H9 (cell line): ENCODE results near the gene IL12B. TPM values are rescaled to one million over a fixed set of nuclear protein-coding genes. Genes with fewer than 3 reads are reported as not detected.

ENCODE experiments used
- DNase-seq: peaks from one replicate; pipeline ENCODE4 v3.0.0-alpha.2; 2017
- H2AFZ ChIP-seq: one replicate; pipeline ENCODE4 v1.6.1; 2013; ENCODE audit warnings: mild to moderate bottlenecking, low read length, control low read depth, moderate library complexity
- H2AK5ac ChIP-seq: 2 replicates; pipeline ENCODE4 v1.6.1; 2013; ENCODE audit warnings: low read length, control low read depth, mixed read lengths; ENCODE audit not compliant: insufficient read length
- H2BK120ac ChIP-seq: one replicate; pipeline ENCODE4 v1.6.1; 2013; ENCODE audit warnings: low read depth, mild to moderate bottlenecking, low read length, control low read depth, inconsistent platforms; ENCODE audit not compliant: poor library complexity, severe bottlenecking
- H2BK12ac ChIP-seq: 2 replicates; pipeline ENCODE4 v1.6.1; 2013; ENCODE audit warnings: low read length, control low read depth, mixed read lengths, low read depth; ENCODE audit not compliant: insufficient read length
- H2BK15ac ChIP-seq: 2 replicates; pipeline ENCODE4 v1.6.1; 2013; ENCODE audit warnings: low read depth, low read length, control low read depth
- H2BK20ac ChIP-seq: one replicate; pipeline ENCODE4 v1.6.1; 2013; ENCODE audit warnings: low read depth, mild to moderate bottlenecking, low read length, control low read depth, inconsistent platforms; ENCODE audit not compliant: poor library complexity, severe bottlenecking
- H2BK5ac ChIP-seq: 2 replicates; pipeline ENCODE4 v1.6.1; 2013; ENCODE audit warnings: low read length, control low read depth, mixed read lengths; ENCODE audit not compliant: insufficient read length
- H3K14ac ChIP-seq: 2 replicates; pipeline ENCODE4 v1.6.1; 2013; ENCODE audit warnings: low read length, control low read depth; ENCODE audit not compliant: insufficient read depth
- H3K18ac ChIP-seq: 2 replicates; pipeline ENCODE4 v1.6.1; 2013; ENCODE audit warnings: low read depth, mild to moderate bottlenecking, mixed read lengths, low read length, control low read depth; ENCODE audit not compliant: insufficient read length
- H3K23ac ChIP-seq: 2 replicates; pipeline ENCODE4 v1.6.1; 2013; ENCODE audit warnings: low read length, control low read depth, mixed read lengths, low read depth; ENCODE audit not compliant: insufficient read length
- H3K23me2 ChIP-seq: 2 replicates; pipeline ENCODE4 v1.6.1; 2013; ENCODE audit warnings: low read depth, mild to moderate bottlenecking, mixed read lengths, low read length, control low read depth; ENCODE audit not compliant: insufficient read length, poor library complexity, severe bottlenecking
- H3K27ac ChIP-seq: 2 replicates; pipeline ENCODE4 v1.5.1; 2013; ENCODE audit warnings: low read length, control low read depth, mixed read lengths, low read depth; ENCODE audit not compliant: insufficient read length
- H3K27me3 ChIP-seq: 2 replicates; pipeline ENCODE4 v1.6.1; 2013; ENCODE audit warnings: low read length, control low read depth, inconsistent platforms; ENCODE audit not compliant: insufficient read depth
- H3K4ac ChIP-seq: 2 replicates; pipeline ENCODE4 v1.6.1; 2013; ENCODE audit warnings: low read depth, mild to moderate bottlenecking, control low read depth, inconsistent platforms, low read length, moderate library complexity
- H3K4me1 ChIP-seq: 2 replicates; pipeline ENCODE4 v1.6.1; 2013; ENCODE audit warnings: low read length, control low read depth, inconsistent platforms; ENCODE audit not compliant: insufficient read depth
- H3K4me2 ChIP-seq: 2 replicates; pipeline ENCODE4 v1.6.1; 2013; ENCODE audit warnings: low read length, control low read depth, mixed read lengths; ENCODE audit not compliant: insufficient read length, insufficient read depth
- H3K56ac ChIP-seq: 2 replicates; pipeline ENCODE4 v1.6.1; 2013; ENCODE audit warnings: low read depth, mild to moderate bottlenecking, mixed read lengths, low read length, control low read depth; ENCODE audit not compliant: insufficient read length
- H3K79me1 ChIP-seq: 2 replicates; pipeline ENCODE4 v1.6.1; 2013; ENCODE audit warnings: low read depth, mild to moderate bottlenecking, moderate library complexity, low read length, control low read depth, inconsistent platforms; ENCODE audit not compliant: insufficient read depth, poor library complexity, severe bottlenecking
- H3K79me2 ChIP-seq: 2 replicates; pipeline ENCODE4 v1.6.1; 2013; ENCODE audit warnings: low read length, control low read depth, inconsistent platforms; ENCODE audit not compliant: insufficient read depth
- H3K9ac ChIP-seq: 2 replicates; pipeline ENCODE4 v1.6.1; 2013; ENCODE audit warnings: low read length, control low read depth, mixed read lengths; ENCODE audit not compliant: insufficient read length; ENCODE audit errors: extremely low read depth
- H3K9me3 ChIP-seq: one replicate; pipeline ENCODE4 v1.6.1; 2013; ENCODE audit warnings: low read depth, low read length, inconsistent platforms; ENCODE audit not compliant: control insufficient read depth
- H3T11ph ChIP-seq: one replicate; pipeline ENCODE4 v1.6.1; 2013; ENCODE audit warnings: mild to moderate bottlenecking, low read length, control low read depth, inconsistent platforms
- H4K20me1 ChIP-seq: one replicate; pipeline ENCODE4 v1.6.1; 2013; ENCODE audit not compliant: control insufficient read depth, insufficient read length, insufficient read depth
- H4K5ac ChIP-seq: 2 replicates; pipeline ENCODE4 v1.6.1; 2013; ENCODE audit warnings: low read depth, mild to moderate bottlenecking, mixed read lengths, low read length, control low read depth; ENCODE audit not compliant: insufficient read length
- H4K8ac ChIP-seq: replicated peaks from 2 replicates; pipeline ENCODE4 v1.6.1; 2013; ENCODE audit warnings: low read length, control low read depth, mixed read lengths, low read depth; ENCODE audit not compliant: insufficient read length
- H4K91ac ChIP-seq: 2 replicates; pipeline ENCODE4 v1.6.1; 2013; ENCODE audit warnings: low read depth, mild to moderate bottlenecking, moderate library complexity, mixed read lengths, low read length, control low read depth; ENCODE audit not compliant: insufficient read length
- H3K27ac Mint-ChIP-seq, 3 experiments: 2 replicates in 2 of 3; 3 replicates in 1 of 3; pipeline ENCODE4 v1.8.0; 2020 to 2021; ENCODE audit warnings: mixed read lengths in 3 of 3, mild to moderate bottlenecking in 1 of 3, moderate library complexity in 1 of 3
- H3K27me3 Mint-ChIP-seq: 2 replicates; pipeline ENCODE4 v1.8.0; 2021; ENCODE audit warnings: low read depth, mild to moderate bottlenecking, moderate library complexity, mixed read lengths
- H3K36me3 Mint-ChIP-seq, 3 experiments: 2 replicates in 2 of 3; 3 replicates in 1 of 3; pipeline ENCODE4 v1.8.0; 2020 to 2021; ENCODE audit warnings: low read depth in 3 of 3, mixed read lengths in 3 of 3; ENCODE audit not compliant: insufficient read depth in 1 of 3
- H3K4me1 Mint-ChIP-seq, 2 experiments: 2 replicates each; pipeline ENCODE4 v1.8.0; 2020; ENCODE audit warnings: mixed read lengths in 2 of 2
- H3K4me3 Mint-ChIP-seq, 2 experiments: 2 replicates in 1 of 2; 3 replicates in 1 of 2; pipeline ENCODE4 v1.8.0; 2020 to 2021; ENCODE audit warnings: mild to moderate bottlenecking in 2 of 2, mixed read lengths in 2 of 2, moderate library complexity in 1 of 2
- H3K9me3 Mint-ChIP-seq, 2 experiments: 2 replicates in 1 of 2; 3 replicates in 1 of 2; pipeline ENCODE4 v1.8.0; 2020; ENCODE audit warnings: mild to moderate bottlenecking in 2 of 2, mixed read lengths in 2 of 2, moderate library complexity in 1 of 2
- WGBS: extraction: QIAGEN DNeasy Blood & Tissue Kit; methylation state at CpG from one replicate; pipeline ENCODE4 v1.1.7; 2013; ENCODE audit warnings: missing lambda C conversion rate, low lambda C conversion rate, mixed read lengths; ENCODE audit not compliant: insufficient read length; ENCODE audit errors: extremely low coverage; 5-methylcytosine and 5-hydroxymethylcytosine counted together
- total RNA-seq: library from RNA; stranded (reverse); gene quantifications from 2 replicates; pipeline ENCODE4 v1.2.1, GENCODE V29; 2021
- TF ChIP-seq, protein P1 (sequence below): fragments of 200-600 bp; sonication (generic); conservative IDR thresholded peaks from 3 replicates; pipeline ENCODE4 v1.8.0; 2021; ENCODE audit warnings: antibody characterized with exemption, mild to moderate bottlenecking

IL12B gene
- total RNA-seq, 1 experiment from 2014 or later: not detected

DNA sequence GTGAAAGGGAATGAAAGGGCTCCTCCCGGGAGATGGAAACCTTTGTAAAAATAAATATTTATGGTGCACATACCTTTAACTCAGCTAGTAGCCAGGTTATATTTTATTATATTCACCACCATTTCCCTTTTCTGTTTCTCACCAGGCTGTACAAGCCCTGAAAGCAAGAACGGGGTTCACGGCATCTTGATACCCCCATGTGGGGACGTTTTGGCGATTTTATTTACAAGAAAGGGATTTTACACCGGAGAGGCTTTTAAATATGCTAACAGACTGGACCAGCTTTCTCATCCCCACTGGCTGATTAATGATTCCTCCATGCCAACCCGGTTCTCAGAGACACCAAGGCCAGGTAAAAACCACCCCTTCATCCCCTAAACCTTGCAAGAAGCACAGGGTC is 19.2 kb downstream of the IL12B start:
- H2BK12ac ChIP-seq: no peak overlapping the region

More for the DNA sequence above, 19.2 kb downstream of the IL12B start:
- Histone ChIP-seq H3K4me1 (no peaks in the 10 kb centered on the region), H2AK5ac (no peak overlapping the region), H3K79me2 (no peaks in the 10 kb centered on the region), H3K27me3 (no peaks in the 10 kb centered on the region; the same call in 1 of the 2 replicates), H3K18ac (no peak overlapping the region), H2BK20ac (no peak overlapping the region), H3K9ac (no peak overlapping the region), H2BK15ac (no peak overlapping the region), H2BK5ac (no peak overlapping the region), H4K5ac (no peak overlapping the region), H3K4ac (no peak overlapping the region), H4K8ac (no peak overlapping the region), H2BK120ac (no peak overlapping the region), H3K9me3 (no peaks in the 10 kb centered on the region), H4K20me1 (no peaks in the 10 kb centered on the region), H3K4me2 (peak overlapping the region; percentile 31), H4K91ac (no peak overlapping the region), H3K56ac (no peak overlapping the region), H2AFZ (no peak overlapping the region), H3T11ph (no peak overlapping the region), H3K23me2 (no peaks in the 10 kb centered on the region), H3K79me1 (no peaks in the 10 kb centered on the region), H3K23ac (no peak overlapping the region), H3K27ac (no peak overlapping the region), H3K14ac (no peak overlapping the region)
- Mint-ChIP-seq H3K27me3 (peaks cover 54% of the 10 kb centered on the region), H3K4me3 (0 out of 5 replicates have a peak overlapping the region, but pooled peaks of 1 of the 2 experiments have one; percentile 5), H3K9me3 (no peaks in the 10 kb centered on the region), H3K4me1 (peaks cover 11 to 15% of the 10 kb centered on the region in 2 experiments), H3K36me3 (no peaks in the 10 kb centered on the region), H3K27ac (no peak overlapping the region)
- no peak for DNase-seq
- TF ChIP-seq, protein P1, sequence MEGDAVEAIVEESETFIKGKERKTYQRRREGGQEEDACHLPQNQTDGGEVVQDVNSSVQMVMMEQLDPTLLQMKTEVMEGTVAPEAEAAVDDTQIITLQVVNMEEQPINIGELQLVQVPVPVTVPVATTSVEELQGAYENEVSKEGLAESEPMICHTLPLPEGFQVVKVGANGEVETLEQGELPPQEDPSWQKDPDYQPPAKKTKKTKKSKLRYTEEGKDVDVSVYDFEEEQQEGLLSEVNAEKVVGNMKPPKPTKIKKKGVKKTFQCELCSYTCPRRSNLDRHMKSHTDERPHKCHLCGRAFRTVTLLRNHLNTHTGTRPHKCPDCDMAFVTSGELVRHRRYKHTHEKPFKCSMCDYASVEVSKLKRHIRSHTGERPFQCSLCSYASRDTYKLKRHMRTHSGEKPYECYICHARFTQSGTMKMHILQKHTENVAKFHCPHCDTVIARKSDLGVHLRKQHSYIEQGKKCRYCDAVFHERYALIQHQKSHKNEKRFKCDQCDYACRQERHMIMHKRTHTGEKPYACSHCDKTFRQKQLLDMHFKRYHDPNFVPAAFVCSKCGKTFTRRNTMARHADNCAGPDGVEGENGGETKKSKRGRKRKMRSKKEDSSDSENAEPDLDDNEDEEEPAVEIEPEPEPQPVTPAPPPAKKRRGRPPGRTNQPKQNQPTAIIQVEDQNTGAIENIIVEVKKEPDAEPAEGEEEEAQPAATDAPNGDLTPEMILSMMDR: no peak
- WGBS: no CpG with 5 or more reads among the region's 7 CpGs
